GM23338 (cell line): Measurements from ENCODE around the gene ZNF280D. TPM values are rescaled to one million over a fixed set of nuclear protein-coding genes. Genes with fewer than 3 reads are reported as not detected.

Experiments
- ATAC-seq: fragments of 200-7000 bp; cut with Tn5 transposase; 3 replicates; pipeline ENCODE4 v1.9.1; 2020
- DNase-seq: peaks from one replicate; pipeline ENCODE4 v3.0.0-alpha.2; 2015; ENCODE audit warnings: low spot score
- H2AFZ ChIP-seq: fragments of 200-600 bp; sonication (generic); 2 replicates; pipeline ENCODE4 v1.8.0; 2016; ENCODE audit warnings: antibody characterized with exemption, mild to moderate bottlenecking, moderate library complexity
- H3F3A ChIP-seq: fragments of 200-600 bp; sonication (generic); replicated peaks from 2 replicates; pipeline ENCODE4 v1.8.0; 2017; ENCODE audit warnings: antibody characterized with exemption, mixed run types, low read depth
- H3K27ac ChIP-seq: fragments of 200-600 bp; sonication (generic); 2 replicates; pipeline ENCODE4 v1.6.1; 2016; ENCODE audit warnings: low read depth
- H3K27me3 ChIP-seq: fragments of 200-600 bp; sonication (generic); 2 replicates; pipeline ENCODE4 v1.8.0; 2016; ENCODE audit warnings: mild to moderate bottlenecking, mixed run types, moderate library complexity; ENCODE audit not compliant: insufficient read depth
- H3K36me3 ChIP-seq: fragments of 200-600 bp; sonication (generic); 2 replicates; pipeline ENCODE4 v1.8.0; 2016; ENCODE audit warnings: mild to moderate bottlenecking; ENCODE audit not compliant: insufficient read depth
- H3K4me1 ChIP-seq: fragments of 200-600 bp; sonication (generic); 2 replicates; pipeline ENCODE4 v1.8.0; 2016; ENCODE audit warnings: mild to moderate bottlenecking, moderate library complexity; ENCODE audit not compliant: insufficient read depth
- H3K4me2 ChIP-seq: fragments of 200-600 bp; sonication (generic); 2 replicates; pipeline ENCODE4 v1.7.1; 2017; ENCODE audit warnings: mixed run types
- H3K4me3 ChIP-seq: fragments of 200-600 bp; sonication (generic); 2 replicates; pipeline ENCODE4 v1.6.1; 2016; ENCODE audit warnings: mixed run types
- H3K79me2 ChIP-seq: fragments of 200-600 bp; sonication (generic); replicated peaks from 2 replicates; pipeline ENCODE4 v1.8.0; 2017; ENCODE audit warnings: mild to moderate bottlenecking; ENCODE audit not compliant: insufficient read depth
- H3K9me2 ChIP-seq: fragments of 200-600 bp; sonication (generic); 2 replicates; pipeline ENCODE4 v1.8.0; 2017; ENCODE audit not compliant: insufficient read depth
- H4K20me1 ChIP-seq: fragments of 200-600 bp; sonication (generic); replicated peaks from 2 replicates; pipeline ENCODE4 v1.8.0; 2017; ENCODE audit warnings: mild to moderate bottlenecking; ENCODE audit not compliant: insufficient read depth
- H3K27ac Mint-ChIP-seq: 2 replicates; pipeline ENCODE4 v1.8.0; 2020; ENCODE audit warnings: inconsistent platforms, mild to moderate bottlenecking, moderate library complexity, mixed read lengths
- H3K27me3 Mint-ChIP-seq: 3 replicates; pipeline ENCODE4 v1.8.0; 2022; ENCODE audit warnings: low read depth, mild to moderate bottlenecking, moderate library complexity, mixed read lengths, inconsistent platforms; ENCODE audit not compliant: insufficient read depth, poor library complexity
- H3K36me3 Mint-ChIP-seq: 3 replicates; pipeline ENCODE4 v1.8.0; 2021; ENCODE audit warnings: low read depth, mild to moderate bottlenecking, inconsistent platforms, moderate library complexity, mixed read lengths
- H3K4me1 Mint-ChIP-seq: 3 replicates; pipeline ENCODE4 v1.8.0; 2020; ENCODE audit warnings: mild to moderate bottlenecking, inconsistent platforms, mixed read lengths
- H3K4me3 Mint-ChIP-seq: 3 replicates; pipeline ENCODE4 v1.8.0; 2021; ENCODE audit warnings: moderate library complexity, mild to moderate bottlenecking, inconsistent platforms, mixed read lengths
- H3K9me3 Mint-ChIP-seq: 3 replicates; pipeline ENCODE4 v1.8.0; 2020; ENCODE audit warnings: moderate library complexity, mild to moderate bottlenecking, inconsistent platforms, mixed read lengths
- CREB1 ChIP-seq: fragments of 250-450 bp; sonication (Bioruptor Pico); IDR thresholded peaks from 2 replicates; pipeline ENCODE4 v1.5.0; 2020; ENCODE audit warnings: low read depth, mild to moderate bottlenecking, moderate library complexity
- EZH2 ChIP-seq: fragments of 200-600 bp; sonication (generic); IDR thresholded peaks from one replicate; pipeline ENCODE4 v1.8.0; 2017; ENCODE audit warnings: antibody characterized with exemption, mild to moderate bottlenecking, low read depth; ENCODE audit not compliant: unreplicated experiment
- JUNB ChIP-seq: IDR thresholded peaks from one replicate; pipeline ENCODE4 v1.6.1; 2016; ENCODE audit warnings: antibody characterized with exemption; ENCODE audit not compliant: unreplicated experiment
- NANOG ChIP-seq: IDR thresholded peaks from 2 replicates; pipeline ENCODE4 v1.6.1; 2016; ENCODE audit warnings: antibody characterized with exemption, borderline replicate concordance
- POLR2AphosphoS5 ChIP-seq: IDR thresholded peaks from 2 replicates; pipeline ENCODE4 v1.6.1; 2016; ENCODE audit warnings: antibody characterized with exemption, low read depth
- ZNF114 ChIP-seq: fragments of 250-450 bp; sonication (Bioruptor Pico); IDR thresholded peaks from 2 replicates; pipeline ENCODE4 v1.5.0; 2020; ENCODE audit warnings: mild to moderate bottlenecking, moderate library complexity
- ZNF331 ChIP-seq: fragments of 250-450 bp; sonication (Bioruptor Pico); IDR thresholded peaks from 2 replicates; pipeline ENCODE4 v1.5.0; 2020; ENCODE audit warnings: low read depth, mild to moderate bottlenecking, moderate library complexity
- polyA plus RNA-seq: library from polyadenylated mRNA; unstranded; fragments of >200 nt; fragmentation: Nextera tagmentation; extraction: Ambion mirVana; gene quantifications from 2 replicates; pipeline ENCODE4 v1.2.1, GENCODE V29; 2016
- total RNA-seq: library from RNA; depleted of rRNA; stranded (reverse); fragments of >200 nt; shearing (Covaris generic); gene quantifications from 2 replicates; pipeline ENCODE4 v1.2.3, GENCODE V29; 2014
- TF ChIP-seq, protein P1 (sequence below), 2 experiments: fragments of 200-600 bp in 1 of 2; sonication (generic) in 1 of 2; conservative IDR thresholded peaks; 2 replicates each; pipeline versions ENCODE4 v1.5.1 to v1.6.1; 2016 to 2017; ENCODE audit warnings: antibody characterized with exemption in 2 of 2, low read depth in 2 of 2, mild to moderate bottlenecking in 2 of 2, moderate library complexity in 1 of 2
- TF ChIP-seq, protein P2 (sequence below): IDR thresholded peaks from one replicate; pipeline ENCODE4 v1.6.1; 2018; ENCODE audit warnings: antibody characterized with exemption; ENCODE audit not compliant: unreplicated experiment

Gene ZNF280D
- total and polyA plus RNA-seq, 2 experiments from 2014 or later: 23.3 to 32.5 TPM

GRCh38 chr15:56719774-56720555, 13.3 kb downstream of the ZNF280D start:
- TF ChIP-seq POLR2AphosphoS5: no peak
- TF ChIP-seq JUNB: no peak
- no peak for TF ChIP-seq ZNF331 (CRISPR knock-in tag)
- TF ChIP-seq NANOG: no peak
- TF ChIP-seq EZH2: no peak
- TF ChIP-seq, protein P1, sequence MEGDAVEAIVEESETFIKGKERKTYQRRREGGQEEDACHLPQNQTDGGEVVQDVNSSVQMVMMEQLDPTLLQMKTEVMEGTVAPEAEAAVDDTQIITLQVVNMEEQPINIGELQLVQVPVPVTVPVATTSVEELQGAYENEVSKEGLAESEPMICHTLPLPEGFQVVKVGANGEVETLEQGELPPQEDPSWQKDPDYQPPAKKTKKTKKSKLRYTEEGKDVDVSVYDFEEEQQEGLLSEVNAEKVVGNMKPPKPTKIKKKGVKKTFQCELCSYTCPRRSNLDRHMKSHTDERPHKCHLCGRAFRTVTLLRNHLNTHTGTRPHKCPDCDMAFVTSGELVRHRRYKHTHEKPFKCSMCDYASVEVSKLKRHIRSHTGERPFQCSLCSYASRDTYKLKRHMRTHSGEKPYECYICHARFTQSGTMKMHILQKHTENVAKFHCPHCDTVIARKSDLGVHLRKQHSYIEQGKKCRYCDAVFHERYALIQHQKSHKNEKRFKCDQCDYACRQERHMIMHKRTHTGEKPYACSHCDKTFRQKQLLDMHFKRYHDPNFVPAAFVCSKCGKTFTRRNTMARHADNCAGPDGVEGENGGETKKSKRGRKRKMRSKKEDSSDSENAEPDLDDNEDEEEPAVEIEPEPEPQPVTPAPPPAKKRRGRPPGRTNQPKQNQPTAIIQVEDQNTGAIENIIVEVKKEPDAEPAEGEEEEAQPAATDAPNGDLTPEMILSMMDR (conservative IDR thresholded peaks at IDR 0.05; ENCODE audit: low read depth in 2 of 2): no peak
- TF ChIP-seq ZNF114 (CRISPR knock-in tag): no peak
- TF ChIP-seq, protein P2, sequence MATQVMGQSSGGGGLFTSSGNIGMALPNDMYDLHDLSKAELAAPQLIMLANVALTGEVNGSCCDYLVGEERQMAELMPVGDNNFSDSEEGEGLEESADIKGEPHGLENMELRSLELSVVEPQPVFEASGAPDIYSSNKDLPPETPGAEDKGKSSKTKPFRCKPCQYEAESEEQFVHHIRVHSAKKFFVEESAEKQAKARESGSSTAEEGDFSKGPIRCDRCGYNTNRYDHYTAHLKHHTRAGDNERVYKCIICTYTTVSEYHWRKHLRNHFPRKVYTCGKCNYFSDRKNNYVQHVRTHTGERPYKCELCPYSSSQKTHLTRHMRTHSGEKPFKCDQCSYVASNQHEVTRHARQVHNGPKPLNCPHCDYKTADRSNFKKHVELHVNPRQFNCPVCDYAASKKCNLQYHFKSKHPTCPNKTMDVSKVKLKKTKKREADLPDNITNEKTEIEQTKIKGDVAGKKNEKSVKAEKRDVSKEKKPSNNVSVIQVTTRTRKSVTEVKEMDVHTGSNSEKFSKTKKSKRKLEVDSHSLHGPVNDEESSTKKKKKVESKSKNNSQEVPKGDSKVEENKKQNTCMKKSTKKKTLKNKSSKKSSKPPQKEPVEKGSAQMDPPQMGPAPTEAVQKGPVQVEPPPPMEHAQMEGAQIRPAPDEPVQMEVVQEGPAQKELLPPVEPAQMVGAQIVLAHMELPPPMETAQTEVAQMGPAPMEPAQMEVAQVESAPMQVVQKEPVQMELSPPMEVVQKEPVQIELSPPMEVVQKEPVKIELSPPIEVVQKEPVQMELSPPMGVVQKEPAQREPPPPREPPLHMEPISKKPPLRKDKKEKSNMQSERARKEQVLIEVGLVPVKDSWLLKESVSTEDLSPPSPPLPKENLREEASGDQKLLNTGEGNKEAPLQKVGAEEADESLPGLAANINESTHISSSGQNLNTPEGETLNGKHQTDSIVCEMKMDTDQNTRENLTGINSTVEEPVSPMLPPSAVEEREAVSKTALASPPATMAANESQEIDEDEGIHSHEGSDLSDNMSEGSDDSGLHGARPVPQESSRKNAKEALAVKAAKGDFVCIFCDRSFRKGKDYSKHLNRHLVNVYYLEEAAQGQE: no peak
- no peak for TF ChIP-seq CREB1
- H3K9me3 Mint-ChIP-seq: no peaks in the 10 kb centered on the region
- no peak for ATAC-seq
- Histone ChIP-seq H3K4me3 (no peak overlapping the region), H3K4me2 (no peak overlapping the region), H3K36me3 (no peaks in the 10 kb centered on the region), H3K9me2 (no peaks in the 10 kb centered on the region; the same call in 1 of the 2 replicates), H3K27me3 (no peaks in the 10 kb centered on the region), H3F3A (no peaks in the 10 kb centered on the region), H3K27ac (peak overlapping the region; percentile 26; the same call in 1 of the 2 replicates), H2AFZ (no peak overlapping the region), H3K4me1 (peaks cover 16% of the 10 kb centered on the region), H4K20me1 (no peaks in the 10 kb centered on the region), H3K79me2 (peaks cover 96% of the 10 kb centered on the region)
- no peak overlapping the region for H3K4me3 Mint-ChIP-seq
- H3K27ac Mint-ChIP-seq: no peak overlapping the region
- no peak for DNase-seq
- H3K4me1 Mint-ChIP-seq: peaks cover 22% of the 10 kb centered on the region
- H3K36me3 Mint-ChIP-seq: peaks cover 15% of the 10 kb centered on the region; the same call in 2 of the 3 replicates
- no peaks in the 10 kb centered on the region for H3K27me3 Mint-ChIP-seq
